AG04450 (cell line): ENCODE measurements around the gene HOXB5. TPM values are rescaled to one million over a fixed set of nuclear protein-coding genes. Genes with fewer than 3 reads are reported as not detected.

ENCODE experiments used
- CTCF ChIA-PET: fragments of 300-600, 350-600 bp; formaldehyde crosslinking; extraction: SDS; loops from one replicate; lab custom pipeline; 2022; ENCODE audit warnings: antibody characterized with exemption, inconsistent platforms; lab: Charles Lee
- POLR2A ChIA-PET: fragments of 350-600 bp; formaldehyde crosslinking; extraction: SDS; loops from one replicate; lab custom pipeline; 2021; ENCODE audit warnings: antibody characterized with exemption, inconsistent platforms; lab: Yijun Ruan, JAX
- DNase-seq: peaks from one replicate; pipeline ENCODE4 v3.0.0-alpha.2; 2011; ENCODE audit warnings: low read depth, low spot score
- H3K27ac ChIP-seq: one replicate; pipeline ENCODE4 v1.5.1; 2012; ENCODE audit warnings: low read depth, low read length, control low read depth
- H3K27me3 ChIP-seq: one replicate; pipeline ENCODE4 v1.6.0; 2012; ENCODE audit warnings: low read length; ENCODE audit not compliant: control insufficient read depth, insufficient read depth
- H3K4me3 ChIP-seq: 2 replicates; pipeline ENCODE4 v1.5.1; 2011; ENCODE audit warnings: mild to moderate bottlenecking, low read depth, low read length, control low read depth
- H3K9me3 ChIP-seq: 2 replicates; pipeline ENCODE4 v1.5.1; 2012; ENCODE audit warnings: low read length; ENCODE audit not compliant: control insufficient read depth, insufficient read depth
- CTCF ChIP-seq: IDR thresholded peaks from 2 replicates; pipeline ENCODE4 v1.5.1; 2011; ENCODE audit warnings: low read depth, low read length, control low read depth, inconsistent platforms
- polyA plus RNA-seq: library from polyadenylated mRNA; depleted of rRNA; stranded (reverse); fragments of >200 nt; gene quantifications from 2 replicates; pipeline ENCODE4 v1.2.3, GENCODE V29; 2011

The HOXB5 gene
- polyA plus RNA-seq, 1 experiment = 9.4 TPM

GRCh38 chr17:48587276-48588073 is 6.1 kb downstream of the HOXB5 start:
- no peaks in the 10 kb centered on the region; the same call in 1 of the 2 replicates for H3K9me3 ChIP-seq
- no peak for TF ChIP-seq CTCF
- CTCF ChIA-PET = interaction anchor here (0.7 to 1.6 kb wide), 8 partner anchors 9 to 280 kb away, joined by 3 to 8 read pairs (median 4); no protein-coding TSS in a partner anchor
- peak overlapping the region; percentile 89 for H3K4me3 ChIP-seq
- no peaks in the 10 kb centered on the region for H3K27me3 ChIP-seq
- POLR2A ChIA-PET = interaction anchor here (0.6 to 2.7 kb wide), 13 partner anchors 9 to 114 kb away, joined by 3 to 12 read pairs (median 4); no protein-coding TSS in a partner anchor
- H3K27ac ChIP-seq = peak overlapping the region; percentile 97
- DNase-seq = no peak

GRCh38 chr17:48586355-48587258 is 7.0 kb downstream of the HOXB5 start:
- peak overlapping the region; percentile 97 for H3K27ac ChIP-seq
- ChIA-PET CTCF (interaction anchor here (0.6 to 1.6 kb wide), 7 partner anchors 26 to 279 kb away, joined by 3 to 8 read pairs (median 4); no protein-coding TSS in a partner anchor), POLR2A (interaction anchor here (0.6 to 2.7 kb wide), 7 partner anchors 10 to 113 kb away, joined by 3 to 12 read pairs (median 4); no protein-coding TSS in a partner anchor)

GRCh38 chr17:48584223-48584741 is 9.3 kb downstream of the HOXB5 start:
- Histone ChIP-seq H3K9me3 (no peaks in the 10 kb centered on the region; the same call in 1 of the 2 replicates), H3K27me3 (no peaks in the 10 kb centered on the region), H3K27ac (peak overlapping the region; percentile 97), H3K4me3 (peak overlapping the region; percentile 89)
- no peak for DNase-seq
- TF ChIP-seq CTCF = no peak
- CTCF ChIA-PET = interaction anchor here (0.6 to 1.7 kb wide), 4 partner anchors 16 to 249 kb away, joined by 3 to 9 read pairs (median 4); no protein-coding TSS in a partner anchor
- POLR2A ChIA-PET = interaction anchor here (1.2 kb wide), 1 partner anchor 44 kb away, joined by 4 read pairs; no protein-coding TSS in a partner anchor

More at GRCh38 chr17:48586355-48587258, 7.0 kb downstream of the HOXB5 start:
- Histone ChIP-seq H3K27me3 (no peaks in the 10 kb centered on the region), H3K9me3 (no peaks in the 10 kb centered on the region; the same call in 1 of the 2 replicates), H3K4me3 (peak overlapping the region; percentile 89)
- TF ChIP-seq CTCF = no peak
- no peak for DNase-seq

- ChIA-PET POLR2A (interaction anchor here (1.1 to 1.5 kb wide), 3 partner anchors 13 to 80 kb away, joined by 3 to 5 read pairs (median 4); no protein-coding TSS in a partner anchor), CTCF (interaction anchor here (0.6 to 1.7 kb wide), 6 partner anchors 16 to 260 kb away, joined by 3 to 15 read pairs (median 4); no protein-coding TSS in a partner anchor)
- DNase-seq = no peak
- Histone ChIP-seq H3K27me3 (no peaks in the 10 kb centered on the region), H3K27ac (peak overlapping the region; percentile 98), H3K9me3 (no peaks in the 10 kb centered on the region; the same call in 1 of the 2 replicates), H3K4me3 (peak overlapping the region; percentile 90)
- no peak for TF ChIP-seq CTCF
Observed at GRCh38 chr17:48583708-48584222, 9.8 kb downstream of the HOXB5 start.
